Breast epithelium (tissue), 3 donors: ENCODE data around the gene SCD5.

Experiments
- POLR2A ChIP-seq: fragments of 450-650 bp; IDR thresholded peaks from one replicate; pipeline ENCODE4 v1.6.1; 2016; ENCODE audit warnings: antibody characterized with exemption, mild to moderate bottlenecking, moderate library complexity
- TF ChIP-seq, protein P1 (sequence below), 3 donors: fragments of 450-650 bp; IDR thresholded peaks; one replicate each; pipeline ENCODE4 v1.5.1; 2016 to 2017; ENCODE audit warnings: antibody characterized with exemption in 3 of 3, mild to moderate bottlenecking in 3 of 3, moderate library complexity in 3 of 3

DNA sequence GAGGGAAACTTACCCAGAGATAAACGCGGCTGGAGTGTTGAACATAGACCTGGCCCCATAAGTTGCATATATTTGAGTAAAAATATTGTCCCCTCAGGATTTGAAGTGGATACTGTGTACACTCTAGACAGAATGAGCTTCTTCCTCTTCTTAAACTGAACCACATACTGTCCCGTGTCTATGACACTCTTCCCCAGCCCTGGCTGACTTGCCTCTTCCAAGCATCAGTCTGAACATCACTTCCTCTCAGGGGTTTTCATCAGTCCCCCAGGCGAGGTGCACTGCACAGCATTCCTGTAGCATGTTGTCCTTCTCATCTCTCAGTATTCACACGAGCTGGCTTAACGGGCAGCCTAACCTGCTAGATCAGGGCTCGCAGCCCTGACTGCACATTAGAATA lies 156.3 kb downstream of the SCD5 start:
- TF ChIP-seq, protein P1, sequence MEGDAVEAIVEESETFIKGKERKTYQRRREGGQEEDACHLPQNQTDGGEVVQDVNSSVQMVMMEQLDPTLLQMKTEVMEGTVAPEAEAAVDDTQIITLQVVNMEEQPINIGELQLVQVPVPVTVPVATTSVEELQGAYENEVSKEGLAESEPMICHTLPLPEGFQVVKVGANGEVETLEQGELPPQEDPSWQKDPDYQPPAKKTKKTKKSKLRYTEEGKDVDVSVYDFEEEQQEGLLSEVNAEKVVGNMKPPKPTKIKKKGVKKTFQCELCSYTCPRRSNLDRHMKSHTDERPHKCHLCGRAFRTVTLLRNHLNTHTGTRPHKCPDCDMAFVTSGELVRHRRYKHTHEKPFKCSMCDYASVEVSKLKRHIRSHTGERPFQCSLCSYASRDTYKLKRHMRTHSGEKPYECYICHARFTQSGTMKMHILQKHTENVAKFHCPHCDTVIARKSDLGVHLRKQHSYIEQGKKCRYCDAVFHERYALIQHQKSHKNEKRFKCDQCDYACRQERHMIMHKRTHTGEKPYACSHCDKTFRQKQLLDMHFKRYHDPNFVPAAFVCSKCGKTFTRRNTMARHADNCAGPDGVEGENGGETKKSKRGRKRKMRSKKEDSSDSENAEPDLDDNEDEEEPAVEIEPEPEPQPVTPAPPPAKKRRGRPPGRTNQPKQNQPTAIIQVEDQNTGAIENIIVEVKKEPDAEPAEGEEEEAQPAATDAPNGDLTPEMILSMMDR (IDR thresholded peaks at IDR 0.05): no peak
- no peak for TF ChIP-seq POLR2A
